Heart right ventricle (tissue), 16 donors: ENCODE measurements around the gene CREB5. TPM values are rescaled to one million over a fixed set of nuclear protein-coding genes. Genes with fewer than 3 reads are reported as not detected.

Experiments
- ATAC-seq, 8 donors: fragments of 200-7000 bp; cut with Tn5 transposase; one replicate each; pipeline ENCODE4 v1.9.1; 2020; ENCODE audit warnings: mild to moderate bottlenecking in 8 of 8, moderate library complexity in 8 of 8, moderate number of reproducible peaks in 1 of 8
- DNase-seq, 2 donors: peaks; one replicate each; pipeline ENCODE4 v3.0.0-alpha.2; 2020
- H3K27ac ChIP-seq, 10 donors: fragments of 200-600 bp; sonication (generic) in 2 of 10; one replicate each; pipeline versions ENCODE4 v1.5.0 to v1.8.0; 2020 to 2022; ENCODE audit warnings: mild to moderate bottlenecking in 3 of 10
- H3K27me3 ChIP-seq, 7 donors: fragments of 200-600 bp; one replicate each; pipeline ENCODE4 v1.8.0; 2021 to 2022; ENCODE audit warnings: mild to moderate bottlenecking in 2 of 7
- H3K36me3 ChIP-seq, 9 donors: fragments of 200-600 bp; sonication (generic) in 1 of 9; one replicate each; pipeline versions ENCODE4 v1.5.0 to v1.8.0; 2020 to 2022; ENCODE audit warnings: mild to moderate bottlenecking in 2 of 9
- H3K4me1 ChIP-seq, 9 donors: fragments of 200-600 bp; sonication (generic) in 1 of 9; one replicate each; pipeline versions ENCODE4 v1.5.0 to v1.8.0; 2020 to 2022; ENCODE audit warnings: mild to moderate bottlenecking in 4 of 9
- H3K4me3 ChIP-seq, 10 donors: fragments of 200-600 bp; sonication (generic) in 2 of 10; one replicate each; pipeline versions ENCODE4 v1.5.0 to v1.8.0; 2020 to 2022; ENCODE audit warnings: mild to moderate bottlenecking in 7 of 10, moderate library complexity in 2 of 10
- H3K9me3 ChIP-seq, 11 donors: fragments of 200-600 bp in 10 of 11; sonication (generic) in 2 of 11; one replicate each; pipeline versions ENCODE4 v1.5.0 to v1.8.0; 2013 to 2022; ENCODE audit warnings: mild to moderate bottlenecking in 2 of 11, control low read depth in 1 of 11, moderate library complexity in 1 of 11
- WGBS, 2 donors: extraction: QIAGEN DNeasy Blood & Tissue Kit; methylation state at CpG; one replicate each; pipeline ENCODE4 v1.1.7; 2013; ENCODE audit warnings: inconsistent platforms in 1 of 2; 5-methylcytosine and 5-hydroxymethylcytosine counted together
- intact Hi-C, 10 donors: fragments of 100-400 bp; cut with DNase I; formaldehyde crosslinking; loops; one replicate each; pipeline versions ENCODE4 v1.11.1 to v1.14.2; 2022
- polyA plus RNA-seq, 2 donors: library from polyadenylated mRNA; stranded (reverse); fragments of 200-250 nt; gene quantifications; one replicate each; pipeline ENCODE4 v1.2.3, GENCODE V29; 2013
- total RNA-seq, 10 donors: library from RNA; stranded (reverse); fragmentation: NEBNext Ultra II Directional in 3 of 10; extraction: Animal tissue kit (Norgen Biotek cat#: 25700) in 3 of 10; gene quantifications; one replicate each; pipeline versions ENCODE4 v1.2.1 to v1.2.4, GENCODE V29; 2021 to 2023
- TF ChIP-seq, protein P1 (sequence below), 9 donors: fragments of 200-600 bp; sonication (generic) in 2 of 9; IDR thresholded peaks; one replicate each; pipeline versions ENCODE4 v1.5.0 to v1.8.0; 2021 to 2022; ENCODE audit warnings: antibody characterized with exemption in 9 of 9, mild to moderate bottlenecking in 5 of 9, moderate library complexity in 1 of 9
- donor health status: Arrhythmogenic right ventricular cardiomyopathy.
- donor health status: ischemic (EF 13 %, LVEDD 7.1; RV severe dilation, severe dysfunction).
- donor health status: healthy with polysubstance abuse.
- donor health status: DM: no; HTN: yes; CAD: no.
- donor health status: DM: no; HTN: no; CAD: no.
- donor health status: ischemic (EF 25% LVEDD 6.9; RV normal size, moderate dysfunction).
- donor health status: ischemic (EF 25% LVEDD 5.7; RV mildly dilated, moderate dysfunction).
- donor health status: healthy.
- donor health status: DM: yes; HTN: yes; CAD: no.
- donor health status: Ischemic cardiomyopathy.
- donor health status: ischemic (EF 35%, LVEDD 5.7; RV mildly dilated, moderate dysfunction).
- donor health status: nonischemic (EF 11% LVEDD 7.7; RV severe dilation, severe dysfunction).
- donor health status: DM: yes; HTN: yes; CAD: no.
- donor health status: PGD.
- donor health status: ischemic (EF 29% LVEDD 5.4; RV normal size, mild dysfunction).
- donor health status: nonischemic (EF 23%, LVEDD 6.1; RV moderate dilation, normal function).

Gene CREB5
- total and polyA plus RNA-seq, 12 donors, result 4.7 to 170 (median 19.0) TPM

DNA sequence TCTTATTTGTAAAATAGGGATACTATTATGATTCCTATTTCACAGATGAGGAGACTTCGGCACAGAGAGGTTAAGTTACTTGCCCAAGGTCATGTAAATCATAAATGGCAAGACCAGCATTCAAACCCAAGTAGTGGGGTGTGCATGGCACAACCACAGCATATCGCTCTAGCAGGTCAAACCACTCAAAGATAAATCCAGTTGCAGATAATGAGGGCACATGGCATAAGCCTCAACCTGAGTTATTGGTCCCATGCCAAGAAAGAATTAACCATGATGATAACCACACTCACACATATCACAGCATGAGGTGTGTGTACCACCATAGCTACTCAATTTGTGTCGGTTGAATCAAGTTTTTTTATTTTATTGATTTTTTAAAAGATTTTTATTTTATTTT is 180.5 kb downstream of the CREB5 start:
- TF ChIP-seq, protein P1, sequence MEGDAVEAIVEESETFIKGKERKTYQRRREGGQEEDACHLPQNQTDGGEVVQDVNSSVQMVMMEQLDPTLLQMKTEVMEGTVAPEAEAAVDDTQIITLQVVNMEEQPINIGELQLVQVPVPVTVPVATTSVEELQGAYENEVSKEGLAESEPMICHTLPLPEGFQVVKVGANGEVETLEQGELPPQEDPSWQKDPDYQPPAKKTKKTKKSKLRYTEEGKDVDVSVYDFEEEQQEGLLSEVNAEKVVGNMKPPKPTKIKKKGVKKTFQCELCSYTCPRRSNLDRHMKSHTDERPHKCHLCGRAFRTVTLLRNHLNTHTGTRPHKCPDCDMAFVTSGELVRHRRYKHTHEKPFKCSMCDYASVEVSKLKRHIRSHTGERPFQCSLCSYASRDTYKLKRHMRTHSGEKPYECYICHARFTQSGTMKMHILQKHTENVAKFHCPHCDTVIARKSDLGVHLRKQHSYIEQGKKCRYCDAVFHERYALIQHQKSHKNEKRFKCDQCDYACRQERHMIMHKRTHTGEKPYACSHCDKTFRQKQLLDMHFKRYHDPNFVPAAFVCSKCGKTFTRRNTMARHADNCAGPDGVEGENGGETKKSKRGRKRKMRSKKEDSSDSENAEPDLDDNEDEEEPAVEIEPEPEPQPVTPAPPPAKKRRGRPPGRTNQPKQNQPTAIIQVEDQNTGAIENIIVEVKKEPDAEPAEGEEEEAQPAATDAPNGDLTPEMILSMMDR (IDR thresholded peaks at IDR 0.05), result no peak
- WGBS, 2 donors, result 87% methylated on average over 3 of the region's 3 CpGs
- Histone ChIP-seq H3K36me3 (no peaks in the 10 kb centered on the region), H3K4me3 (no peak overlapping the region), H3K27ac (no peak overlapping the region), H3K9me3 (no peaks in the 10 kb centered on the region), H3K4me1 (peaks cover 0 to 10% (median 0%) of the 10 kb centered on the region in 9 donors), H3K27me3 (no peaks in the 10 kb centered on the region)
- intact Hi-C loops, result no loop called here
- ATAC-seq, result no peak
- DNase-seq, result no peak

DNA sequence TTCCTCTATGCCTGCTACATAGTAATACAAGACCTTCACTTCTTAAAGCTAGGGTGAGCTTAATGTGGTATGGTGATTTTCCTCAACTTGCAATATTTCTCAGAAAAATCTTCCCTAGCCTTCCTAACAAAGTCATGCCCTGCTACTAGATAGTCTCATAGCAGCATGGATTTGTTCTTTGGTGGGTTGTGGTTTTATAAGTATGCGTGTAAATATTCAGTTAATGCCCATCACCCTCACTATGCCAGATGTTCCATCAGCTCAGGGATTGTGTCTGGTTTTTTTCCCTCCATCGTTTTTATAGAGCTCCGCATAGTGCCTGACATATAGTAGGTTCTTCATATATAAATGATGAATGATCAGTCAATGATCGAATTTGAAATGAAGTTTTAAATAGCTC is 182.8 kb downstream of the CREB5 start:
- Histone ChIP-seq H3K27me3 (no peaks in the 10 kb centered on the region), H3K9me3 (no peaks in the 10 kb centered on the region), H3K4me1 (peaks cover 0 to 10% (median 0%) of the 10 kb centered on the region in 9 donors), H3K4me3 (no peak overlapping the region), H3K36me3 (no peaks in the 10 kb centered on the region), H3K27ac (no peak overlapping the region)
- intact Hi-C loops, result no loop called here
- WGBS, 2 donors, result 94 to 95% methylated on average over 4 of the region's 4 CpGs
- ATAC-seq (no peak), DNase-seq (no peak)
- TF ChIP-seq, protein P1 (IDR thresholded peaks at IDR 0.05), result no peak

DNA sequence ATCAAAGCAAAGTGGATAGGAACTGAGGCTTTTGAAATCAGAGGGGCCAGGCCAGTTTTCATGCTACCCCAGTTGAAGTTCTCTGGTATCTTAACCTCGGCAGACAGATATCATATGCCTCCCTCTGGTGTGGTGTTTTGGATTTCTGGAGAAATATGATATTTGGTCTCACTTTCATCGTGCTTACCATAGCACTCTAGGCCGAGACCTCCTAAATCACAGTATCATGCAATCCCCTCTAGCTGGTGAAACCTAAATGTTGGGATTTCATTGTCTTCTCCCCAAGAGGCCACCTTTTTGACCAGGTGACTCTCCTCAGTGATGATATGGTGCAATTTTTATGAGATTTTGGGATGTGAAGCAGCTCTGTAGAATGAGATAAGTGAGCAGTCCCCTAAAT is 183.5 kb downstream of the CREB5 start:
- Histone ChIP-seq H3K27me3 (no peaks in the 10 kb centered on the region), H3K4me1 (peaks cover 0 to 10% (median 0%) of the 10 kb centered on the region in 9 donors), H3K9me3 (no peaks in the 10 kb centered on the region), H3K36me3 (no peaks in the 10 kb centered on the region), H3K4me3 (no peak overlapping the region), H3K27ac (no peak overlapping the region)
- TF ChIP-seq, protein P1 (IDR thresholded peaks at IDR 0.05), result no peak
- WGBS, 2 donors, result 94 to 96% methylated on average over 3 of the region's 3 CpGs
- intact Hi-C loops, result no loop called here
- DNase-seq (no peak), ATAC-seq (no peak)

DNA sequence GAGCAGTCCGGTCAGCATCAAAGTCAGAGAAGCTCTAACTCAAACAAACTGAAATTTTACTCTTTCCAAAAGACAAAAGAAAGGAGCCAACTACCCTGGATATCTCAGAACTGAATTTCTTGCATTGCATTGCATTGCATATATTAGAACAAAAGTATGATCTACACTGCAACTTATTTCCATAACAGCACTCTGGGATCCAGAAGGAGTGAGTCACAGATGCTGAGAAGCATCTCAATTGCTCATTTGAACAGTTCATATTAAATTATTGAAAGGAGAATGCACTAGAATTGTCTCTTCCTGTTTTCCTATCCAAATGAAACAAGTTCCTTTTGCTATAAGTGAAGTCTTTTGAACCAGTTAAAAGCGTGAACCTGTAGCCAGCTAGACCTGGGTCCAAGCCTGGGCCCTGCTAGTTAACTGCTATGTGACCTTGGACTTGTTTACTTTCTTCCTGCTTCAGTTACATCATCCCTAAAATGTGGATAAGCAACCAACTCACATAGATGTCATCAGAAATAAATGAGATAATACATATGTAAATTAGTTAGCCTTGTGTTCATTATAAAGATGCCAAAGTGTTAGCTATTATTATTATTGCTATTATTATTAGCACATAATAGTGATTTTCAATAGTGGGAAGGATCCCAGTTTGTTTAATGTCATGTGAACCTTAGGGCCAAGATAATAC is 184.1 kb downstream of the CREB5 start:
- H3K27ac ChIP-seq, result no peak overlapping the region
- DNase-seq (no peak), ATAC-seq (no peak)
- H3K27me3 ChIP-seq, result no peaks in the 10 kb centered on the region
- intact Hi-C loops, result no loop called here
- H3K4me3 ChIP-seq, result no peak overlapping the region
- H3K36me3 ChIP-seq, result no peaks in the 10 kb centered on the region
- peaks cover 0 to 5% (median 0%) of the 10 kb centered on the region in 9 donors for H3K4me1 ChIP-seq
- TF ChIP-seq, protein P1 (IDR thresholded peaks at IDR 0.05), result no peak
- H3K9me3 ChIP-seq, result no peaks in the 10 kb centered on the region
- WGBS, 2 donors, result 81 to 83% methylated on average over 2 of the region's 2 CpGs
